Endothelial cell of umbilical vein (primary cell): ENCODE results near the gene CCM2. TPM values are rescaled to one million over a fixed set of nuclear protein-coding genes. Genes with fewer than 3 reads are reported as not detected.

Experiments
- BruUV-seq: library from RNA; stranded (reverse); fragments of 400-500 nt; replicated peaks from 2 replicates; lab custom pipeline; 2021; lab: Mats Ljungman, UMichigan
- CTCF ChIA-PET: fragments of 300-600, 350-600 bp; sonication (Branson Sonifier 250); formaldehyde crosslinking; loops from one replicate; lab custom pipeline; 2021; ENCODE audit warnings: antibody characterized with exemption, inconsistent platforms; lab: Charles Lee
- POLR2A ChIA-PET: fragments of 300-600, 350-600 bp; sonication (Branson Sonifier 250); formaldehyde crosslinking; loops from one replicate; lab custom pipeline; 2021; ENCODE audit warnings: antibody characterized with exemption, inconsistent platforms; lab: Charles Lee
- DNase-seq: peaks from one replicate; pipeline ENCODE4 v3.0.0-alpha.2; 2011; ENCODE audit warnings: low read depth, low spot score
- FAIRE-seq: peaks from 2 replicates; lab custom pipeline; 2011; peaks lifted over from hg19 to GRCh38; lab: Jason Lieb, UNC
- H2AFZ ChIP-seq: 2 replicates; pipeline ENCODE4 v1.6.0; 2012; ENCODE audit warnings: low read depth, low read length, control low read depth, inconsistent platforms
- H3K27ac ChIP-seq: 2 replicates; pipeline ENCODE4 v1.5.1; 2011; ENCODE audit warnings: low read depth, mild to moderate bottlenecking, control low read depth, low read length, moderate library complexity; ENCODE audit not compliant: insufficient read depth
- H3K27me3 ChIP-seq, 2 experiments: 2 replicates each; pipeline versions ENCODE4 v1.6.0 to v1.6.1; 2011; ENCODE audit warnings: low read length in 2 of 2, mixed read lengths in 1 of 2; ENCODE audit not compliant: control insufficient read depth in 2 of 2, insufficient read depth in 2 of 2
- H3K36me3 ChIP-seq, 2 experiments: 2 replicates in 1 of 2; 3 replicates in 1 of 2; pipeline ENCODE4 v1.5.1; 2011; ENCODE audit warnings: low read length in 2 of 2, mild to moderate bottlenecking in 1 of 2, moderate library complexity in 1 of 2; ENCODE audit not compliant: control insufficient read depth in 2 of 2, insufficient read depth in 2 of 2; ENCODE audit errors: extremely low read depth in 1 of 2
- H3K4me1 ChIP-seq: 3 replicates; pipeline ENCODE4 v1.5.1; 2011; ENCODE audit warnings: mild to moderate bottlenecking, low read length; ENCODE audit not compliant: control insufficient read depth, insufficient read depth; ENCODE audit errors: extremely low read depth
- H3K4me2 ChIP-seq: 2 replicates; pipeline ENCODE4 v1.6.1; 2011; ENCODE audit warnings: low read length, control low read depth, mixed read lengths; ENCODE audit not compliant: insufficient read depth
- H3K4me3 ChIP-seq, 3 experiments: fragments of 200-600 bp in 1 of 3; sonication (generic), shearing (Covaris generic) in 1 of 3; replicated peaks in 1 of 3; 2 replicates each; pipeline ENCODE4 v1.5.1; 2011 to 2016; ENCODE audit warnings: control low read depth in 3 of 3, low read length in 3 of 3, mild to moderate bottlenecking in 2 of 3, inconsistent platforms in 1 of 3, low read depth in 1 of 3, moderate library complexity in 1 of 3; ENCODE audit not compliant: insufficient read depth in 1 of 3
- H3K79me2 ChIP-seq: 2 replicates; pipeline ENCODE4 v1.6.0; 2012; ENCODE audit warnings: low read length, inconsistent platforms; ENCODE audit not compliant: control insufficient read depth, insufficient read depth
- H3K9ac ChIP-seq: replicated peaks from 2 replicates; pipeline ENCODE3; 2011; ENCODE audit warnings: low read length, control low read depth; ENCODE audit not compliant: insufficient read depth; ENCODE audit errors: extremely low read depth
- H3K9me1 ChIP-seq: replicated peaks from 3 replicates; pipeline ENCODE4 v1.6.0; 2011; ENCODE audit warnings: mild to moderate bottlenecking, low read length; ENCODE audit not compliant: control insufficient read depth, insufficient read depth; ENCODE audit errors: extremely low read depth
- H3K9me3 ChIP-seq: replicated peaks from 2 replicates; pipeline ENCODE4 v1.5.1; 2012; ENCODE audit warnings: low read length, inconsistent platforms; ENCODE audit not compliant: control insufficient read depth, insufficient read depth
- H4K20me1 ChIP-seq: replicated peaks from 2 replicates; pipeline ENCODE3; 2011; ENCODE audit warnings: mild to moderate bottlenecking, low read length; ENCODE audit not compliant: control insufficient read depth, insufficient read depth; ENCODE audit errors: extremely low read depth
- CTCF ChIP-seq, 2 donors: IDR thresholded peaks; 1 replicate in 1 of 2; 2 replicates in 1 of 2; pipeline ENCODE4 v1.5.1; 2011; ENCODE audit warnings: low read length in 2 of 2, mild to moderate bottlenecking in 2 of 2, moderate library complexity in 2 of 2, control low read depth in 1 of 2, inconsistent platforms in 1 of 2, low read depth in 1 of 2; ENCODE audit not compliant: insufficient read depth in 1 of 2; ENCODE audit errors: extremely low read depth in 1 of 2
- EZH2 ChIP-seq: IDR thresholded peaks from 2 replicates; pipeline ENCODE4 v1.6.1; 2012; ENCODE audit warnings: borderline replicate concordance, low read depth, mild to moderate bottlenecking, moderate library complexity, low read length, inconsistent platforms; ENCODE audit not compliant: severe bottlenecking
- FOS ChIP-seq: IDR thresholded peaks from 2 replicates; pipeline ENCODE4 v1.6.1; 2011; ENCODE audit warnings: mild to moderate bottlenecking, low read length, moderate library complexity, borderline replicate concordance; ENCODE audit not compliant: insufficient read depth
- GATA2 ChIP-seq: IDR thresholded peaks from 2 replicates; pipeline ENCODE4 v1.7.0; 2011; ENCODE audit warnings: low read depth, mild to moderate bottlenecking, moderate library complexity, mixed read lengths, low read length; ENCODE audit not compliant: insufficient read length, insufficient read depth
- JUN ChIP-seq: IDR thresholded peaks from 2 replicates; pipeline ENCODE4 v1.6.1; 2011; ENCODE audit warnings: borderline replicate concordance, low read depth; ENCODE audit not compliant: insufficient read length, insufficient read depth
- MAX ChIP-seq: IDR thresholded peaks from 2 replicates; pipeline ENCODE4 v1.6.1; 2011; ENCODE audit not compliant: insufficient read depth, insufficient read length
- MYC ChIP-seq: IDR thresholded peaks from one replicate; pipeline ENCODE4 v1.6.1; 2011; ENCODE audit warnings: mild to moderate bottlenecking, low read depth, low read length
- POLR2A ChIP-seq: IDR thresholded peaks from 2 replicates; pipeline ENCODE4 v1.6.1; 2012; ENCODE audit warnings: low read depth, mild to moderate bottlenecking, control low read depth, low read length
- POLR2AphosphoS5 ChIP-seq: IDR thresholded peaks from 2 replicates; pipeline ENCODE4 v1.6.1; 2012; ENCODE audit warnings: low read depth, mild to moderate bottlenecking, control low read depth, low read length, moderate library complexity; ENCODE audit not compliant: insufficient read depth
- dilution Hi-C: fragments of 300-500 bp; cut with MboI; formaldehyde crosslinking; loops from one replicate; pipeline ENCODE4 v1.15.0; 2019; ENCODE audit warnings: low sequenced_read_pairs; ENCODE audit not compliant: extremely low pct_ligation_motif_present
- intact Hi-C: fragments of 100-400 bp; cut with micrococcal nuclease; formaldehyde crosslinking; loops from one replicate; pipeline ENCODE4 v1.10.0; 2022
- polyA plus RNA-seq, 4 experiments: library from polyadenylated mRNA; depleted of rRNA in 3 of 4; stranded (reverse) in 3 of 4; unstranded in 1 of 4; fragments of >200 nt; gene quantifications; 2 replicates each; pipeline versions ENCODE4 v1.2.1 to v1.2.3, GENCODE V29; 2011 to 2012; ENCODE audit warnings: missing spikeins in 1 of 4
- total RNA-seq: library from RNA; stranded (reverse); gene quantifications from 2 replicates; pipeline ENCODE4 v1.2.3, GENCODE V29; 2021

The CCM2 gene
- total and polyA plus RNA-seq, 2 donors (not counting 3 experiments of a cell fraction or from before 2014, with no cell fraction given): 66.1 to 70.4 TPM

DNA sequence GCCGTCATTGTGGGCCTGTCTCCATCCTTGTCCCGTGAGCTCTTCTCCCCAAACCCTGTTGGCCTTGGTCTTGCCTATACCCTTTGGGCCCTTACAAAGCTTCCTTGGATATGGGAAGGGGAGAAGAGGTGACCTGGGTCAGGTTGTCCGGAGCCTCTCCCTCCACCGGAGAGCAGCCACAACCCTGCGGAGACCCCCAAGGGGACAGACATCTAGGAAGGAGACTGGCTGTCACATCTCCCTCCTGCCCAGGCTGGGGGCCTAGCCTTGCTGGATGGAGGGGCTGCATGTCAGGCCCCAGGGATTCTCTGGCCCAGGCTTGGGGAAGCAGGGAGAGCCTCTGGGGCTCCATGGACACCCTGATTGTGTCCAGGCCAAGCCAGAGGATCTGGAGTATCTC lies 76.9 kb downstream of the CCM2 start:
- no peak overlapping the region for H3K4me2 ChIP-seq
- no peaks in the 10 kb centered on the region for H3K4me1 ChIP-seq
- H3K27me3 ChIP-seq: no peaks in the 10 kb centered on the region
- peaks cover 4 to 40% of the 10 kb centered on the region in 2 experiments for H3K36me3 ChIP-seq
- H3K79me2 ChIP-seq: no peaks in the 10 kb centered on the region
- FAIRE-seq (no peak), DNase-seq (no peak)
- ChIA-PET POLR2A (no interaction called here), CTCF (no interaction called here)
- BruUV-seq: no TSS peak
- H3K4me3 ChIP-seq: no peak overlapping the region
- no peak overlapping the region for H3K27ac ChIP-seq
- intact Hi-C loops: loop anchor here (5.0 kb wide), 1 partner anchor 105 kb away; no protein-coding TSS in a partner anchor
- H2AFZ ChIP-seq: no peak overlapping the region
- H3K9ac ChIP-seq: no peak overlapping the region
- no peaks in the 10 kb centered on the region for H3K9me3 ChIP-seq
- no peaks in the 10 kb centered on the region for H3K9me1 ChIP-seq
- dilution Hi-C loops: no loop called here
- TF ChIP-seq GATA2: no peak
- TF ChIP-seq EZH2: no peak
- TF ChIP-seq POLR2AphosphoS5: no peak
- TF ChIP-seq MAX: no peak
- no peak for TF ChIP-seq POLR2A
- no peak for TF ChIP-seq MYC
- TF ChIP-seq FOS: no peak
- TF ChIP-seq CTCF (IDR thresholded peaks at IDR 0.05; ENCODE audit: extremely low read depth in 1 of 2, insufficient read depth in 1 of 2, low read depth in 1 of 2, low read length in 2 of 2): no peak
- TF ChIP-seq JUN: no peak
- no peaks in the 10 kb centered on the region for H4K20me1 ChIP-seq
